Measurements from ENCODE around the gene ETFDH.
"Not testable (repeated sequence)": the region's sequence is repeated elsewhere in the genome, so short reads cannot be mapped to it uniquely, and the experiment has no call there.

GRCh38 chr4:158712622-158713021, 40.5 kb downstream of the ETFDH start:
- not testable (repeated sequence) for TF ChIP-seq ZFP3 (CRISPR knock-in tag; IDR thresholded peaks at IDR 0.05); CSDC2 (CRISPR knock-in tag; IDR thresholded peaks at IDR 0.05); TSHZ2 (CRISPR knock-in tag; IDR thresholded peaks at IDR 0.05); ZNF8 (CRISPR knock-in tag; IDR thresholded peaks at IDR 0.05); RARB (CRISPR knock-in tag; IDR thresholded peaks at IDR 0.05); ZC3H10 (CRISPR knock-in tag; IDR thresholded peaks at IDR 0.05); TOX (CRISPR knock-in tag; IDR thresholded peaks at IDR 0.05; ENCODE audit: borderline replicate concordance); ZFP30 (CRISPR knock-in tag; IDR thresholded peaks at IDR 0.05); GLIS3 (CRISPR knock-in tag; IDR thresholded peaks at IDR 0.05); BACH2 (CRISPR knock-in tag; IDR thresholded peaks at IDR 0.05; ENCODE audit: borderline replicate concordance); CREB5 (CRISPR knock-in tag; IDR thresholded peaks at IDR 0.05; ENCODE audit: low read depth)
- TF ChIP-seq, protein P1, sequence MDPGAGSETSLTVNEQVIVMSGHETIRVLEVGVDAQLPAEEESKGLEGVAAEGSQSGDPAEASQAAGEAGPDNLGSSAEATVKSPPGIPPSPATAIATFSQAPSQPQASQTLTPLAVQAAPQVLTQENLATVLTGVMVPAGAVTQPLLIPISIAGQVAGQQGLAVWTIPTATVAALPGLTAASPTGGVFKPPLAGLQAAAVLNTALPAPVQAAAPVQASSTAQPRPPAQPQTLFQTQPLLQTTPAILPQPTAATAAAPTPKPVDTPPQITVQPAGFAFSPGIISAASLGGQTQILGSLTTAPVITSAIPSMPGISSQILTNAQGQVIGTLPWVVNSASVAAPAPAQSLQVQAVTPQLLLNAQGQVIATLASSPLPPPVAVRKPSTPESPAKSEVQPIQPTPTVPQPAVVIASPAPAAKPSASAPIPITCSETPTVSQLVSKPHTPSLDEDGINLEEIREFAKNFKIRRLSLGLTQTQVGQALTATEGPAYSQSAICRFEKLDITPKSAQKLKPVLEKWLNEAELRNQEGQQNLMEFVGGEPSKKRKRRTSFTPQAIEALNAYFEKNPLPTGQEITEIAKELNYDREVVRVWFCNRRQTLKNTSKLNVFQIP (CRISPR knock-in tag; IDR thresholded peaks at IDR 0.05; ENCODE audit: borderline replicate concordance, low read depth): not testable (repeated sequence)
- TF ChIP-seq, protein P2, sequence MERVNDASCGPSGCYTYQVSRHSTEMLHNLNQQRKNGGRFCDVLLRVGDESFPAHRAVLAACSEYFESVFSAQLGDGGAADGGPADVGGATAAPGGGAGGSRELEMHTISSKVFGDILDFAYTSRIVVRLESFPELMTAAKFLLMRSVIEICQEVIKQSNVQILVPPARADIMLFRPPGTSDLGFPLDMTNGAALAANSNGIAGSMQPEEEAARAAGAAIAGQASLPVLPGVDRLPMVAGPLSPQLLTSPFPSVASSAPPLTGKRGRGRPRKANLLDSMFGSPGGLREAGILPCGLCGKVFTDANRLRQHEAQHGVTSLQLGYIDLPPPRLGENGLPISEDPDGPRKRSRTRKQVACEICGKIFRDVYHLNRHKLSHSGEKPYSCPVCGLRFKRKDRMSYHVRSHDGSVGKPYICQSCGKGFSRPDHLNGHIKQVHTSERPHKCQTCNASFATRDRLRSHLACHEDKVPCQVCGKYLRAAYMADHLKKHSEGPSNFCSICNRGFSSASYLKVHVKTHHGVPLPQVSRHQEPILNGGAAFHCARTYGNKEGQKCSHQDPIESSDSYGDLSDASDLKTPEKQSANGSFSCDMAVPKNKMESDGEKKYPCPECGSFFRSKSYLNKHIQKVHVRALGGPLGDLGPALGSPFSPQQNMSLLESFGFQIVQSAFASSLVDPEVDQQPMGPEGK (CRISPR knock-in tag; IDR thresholded peaks at IDR 0.05; ENCODE audit: borderline replicate concordance): not testable (repeated sequence)
